Measurements from ENCODE around the gene MBLAC1. TPM values are rescaled to one million over a fixed set of nuclear protein-coding genes. Genes with fewer than 3 reads are reported as not detected.

MBLAC1 gene
- total RNA-seq, 4 donors from 2014 or later = 4.4 to 5.6 TPM; not detected in 2

DNA sequence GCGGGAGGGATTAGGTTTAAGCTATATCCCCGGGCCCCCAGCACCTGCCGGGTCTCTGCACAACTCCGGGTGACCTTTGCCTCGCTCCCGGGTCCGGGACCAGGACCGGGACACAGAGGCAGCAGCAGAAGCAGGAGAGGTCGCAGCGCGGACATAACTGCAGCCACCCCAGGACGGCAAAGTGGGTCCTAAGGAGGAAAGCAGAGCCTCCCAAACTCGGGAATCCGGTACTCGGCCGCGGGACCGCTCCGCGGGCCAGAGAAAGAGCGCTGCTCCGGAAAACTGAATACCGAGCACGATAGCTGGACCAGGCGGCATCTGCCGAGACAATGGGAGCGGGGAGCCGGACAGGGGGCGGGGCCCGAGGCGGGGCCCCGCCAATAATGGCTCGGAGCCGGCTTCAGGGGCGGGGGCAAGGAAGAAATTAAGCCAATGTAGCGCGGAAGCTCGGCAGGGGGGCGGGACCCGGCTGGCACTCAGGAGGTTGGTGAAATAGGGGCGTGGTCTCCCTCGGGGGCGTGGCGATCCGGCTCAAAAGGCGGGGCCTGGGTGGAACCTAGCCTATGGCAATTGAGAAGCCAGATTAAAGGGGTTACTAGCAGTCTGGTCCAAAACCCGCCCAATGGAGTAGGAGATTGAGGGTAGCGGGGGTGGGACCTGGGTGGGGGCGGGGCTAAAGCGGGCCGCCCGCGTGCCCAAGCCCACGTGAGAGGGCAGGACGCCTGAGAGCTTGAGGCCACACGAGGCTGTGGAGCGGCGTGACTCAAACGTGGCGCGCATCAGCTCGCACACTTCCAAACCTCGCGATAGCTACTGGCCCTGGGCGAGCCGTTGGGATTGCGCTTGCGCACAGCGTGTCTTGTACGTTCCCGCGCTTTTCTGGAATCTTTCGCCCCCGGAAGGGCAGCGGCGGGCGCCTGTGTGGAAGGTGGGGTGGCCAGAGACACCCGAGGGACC, 50.6 kb downstream of the MBLAC1 start, which contains the start of the genes GPC2 and STAG3:
Gene GPC2 (minus strand): TSS at position 337 of the 957 bp plus-strand sequence. CDS start 182 bp downstream, at position 155.
Gene STAG3 (plus strand): TSS at position 874 of the 957 bp plus-strand sequence. CDS start 2,639 bp downstream, outside the sequence.
- WGBS, 2 donors (ENCODE audit: low coverage in 1 of 2) = 14% methylated on average over 68 of the region's 78 CpGs; no CpG with 5 or more reads in 1 of the 2 donors
- intact Hi-C loops (cut with DNase I; ENCODE audit: low total_unique reads) = no loop called here
- in situ Hi-C loops (cut with MboI; ENCODE audit: low pct_ligation_motif_present in 1 of 4, low pct_unique_long_range_greater_than_20kb in 1 of 4, low sequenced_read_pairs in 3 of 4) = no loop called here

More for the DNA sequence above, 50.6 kb downstream of the MBLAC1 start, which contains the start of the genes GPC2 and STAG3:
- Histone ChIP-seq H3K27ac (peak within 1 kb of the TSS; percentile 33 to 53 (median 42)), H3K4me1 (peaks cover 8 to 15% (median 14%) of the 10 kb centered on the region in 4 donors), H3K27me3 (no peaks in the 10 kb centered on the region), H3K36me3 (no peaks in the 10 kb centered on the region), H3K9me3 (no peaks in the 10 kb centered on the region), H3K4me3 (peak within 1 kb of the TSS; percentile 34 to 63 (median 48))
- peak; percentile 97 for DNase-seq
- TF ChIP-seq POLR2A (IDR thresholded peaks at IDR 0.05) (no peak), POLR2AphosphoS5 (IDR thresholded peaks at IDR 0.05) (no peak), EP300 (IDR thresholded peaks at IDR 0.05; ENCODE audit: low read depth) (no peak)
- TF ChIP-seq, protein P1, sequence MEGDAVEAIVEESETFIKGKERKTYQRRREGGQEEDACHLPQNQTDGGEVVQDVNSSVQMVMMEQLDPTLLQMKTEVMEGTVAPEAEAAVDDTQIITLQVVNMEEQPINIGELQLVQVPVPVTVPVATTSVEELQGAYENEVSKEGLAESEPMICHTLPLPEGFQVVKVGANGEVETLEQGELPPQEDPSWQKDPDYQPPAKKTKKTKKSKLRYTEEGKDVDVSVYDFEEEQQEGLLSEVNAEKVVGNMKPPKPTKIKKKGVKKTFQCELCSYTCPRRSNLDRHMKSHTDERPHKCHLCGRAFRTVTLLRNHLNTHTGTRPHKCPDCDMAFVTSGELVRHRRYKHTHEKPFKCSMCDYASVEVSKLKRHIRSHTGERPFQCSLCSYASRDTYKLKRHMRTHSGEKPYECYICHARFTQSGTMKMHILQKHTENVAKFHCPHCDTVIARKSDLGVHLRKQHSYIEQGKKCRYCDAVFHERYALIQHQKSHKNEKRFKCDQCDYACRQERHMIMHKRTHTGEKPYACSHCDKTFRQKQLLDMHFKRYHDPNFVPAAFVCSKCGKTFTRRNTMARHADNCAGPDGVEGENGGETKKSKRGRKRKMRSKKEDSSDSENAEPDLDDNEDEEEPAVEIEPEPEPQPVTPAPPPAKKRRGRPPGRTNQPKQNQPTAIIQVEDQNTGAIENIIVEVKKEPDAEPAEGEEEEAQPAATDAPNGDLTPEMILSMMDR (IDR thresholded peaks at IDR 0.05) = no peak

Small RNAs within 50 kb of the gene (small RNA-seq; reads per million reads assigned to genes)
- gene MIR106B (24.8 to 120 (median 85.1) reads per million in 4 donors), gene MIR25 (509 to 1,826 (median 1,198) reads per million in 4 donors), gene MIR93 (107 to 467 (median 227) reads per million in 4 donors)

Other genes starting within 250 kb of the MBLAC1 start
- gene OR2AE1, start 249.9 kb upstream of the MBLAC1 start, total RNA-seq = not detected
- 10 to 100 TPM; 20.9 to 43.3 (median 39.6) TPM for gene TRIM4, start 207.4 kb upstream of the MBLAC1 start, total RNA-seq
- gene GJC3, start 197.3 kb upstream of the MBLAC1 start, total RNA-seq = not detected
- gene AZGP1, start 150.9 kb upstream of the MBLAC1 start, total RNA-seq = 10 to 100 TPM in 1 of 4 donors, 1 to 10 TPM in 1, not detected in 2; 3.2 to 17.1 TPM
- 10 to 100 TPM; 63.1 to 97.5 (median 84.5) TPM for gene ZKSCAN1, start 111.4 kb upstream of the MBLAC1 start, total RNA-seq
- 10 to 100 TPM in 2 of 4 donors, 1 to 10 TPM in 1, under 1 TPM in 1; 0.75 to 28.7 (median 10.0) TPM for gene ZSCAN21, start 77.2 kb upstream of the MBLAC1 start, total RNA-seq
- gene ZNF3, start 45.2 kb upstream of the MBLAC1 start, total RNA-seq = 10 to 100 TPM; 37.4 to 42.7 (median 41.0) TPM
- 10 to 100 TPM; 18.3 to 61.3 (median 44.5) TPM for gene COPS6, start 38.0 kb upstream of the MBLAC1 start, total RNA-seq
- 10 to 100 TPM; 30.3 to 72.6 (median 38.7) TPM for gene MCM7, start 25.6 kb upstream of the MBLAC1 start, total RNA-seq
- gene AP4M1, start 25.3 kb upstream of the MBLAC1 start, total RNA-seq = 10 to 100 TPM; 16.5 to 86.0 (median 54.9) TPM
- gene TAF6, start 7.6 kb upstream of the MBLAC1 start, total RNA-seq = 100 to 1,000 TPM in 1 of 4 donors, 10 to 100 TPM in 3; 18.0 to 581 (median 43.9) TPM
- 1 to 10 TPM; 4.9 to 9.4 (median 7.0) TPM for gene CNPY4, start 7.3 kb upstream of the MBLAC1 start, total RNA-seq
- 100 to 1,000 TPM; 105 to 403 (median 256) TPM for gene LAMTOR4, start 22.0 kb downstream of the MBLAC1 start, total RNA-seq
- gene TRAPPC14, start 31.8 kb downstream of the MBLAC1 start, total RNA-seq = 100 to 1,000 TPM in 1 of 4 donors, 10 to 100 TPM in 3; 43.5 to 111 (median 51.2) TPM
- 1 to 10 TPM in 3 of 4 donors, not detected in 1; 2.0 to 5.1 (median 3.8) TPM for gene GAL3ST4, start 41.6 kb downstream of the MBLAC1 start, total RNA-seq
- 10 to 100 TPM in 2 of 4 donors, 1 to 10 TPM in 1, not detected in 1; 3.5 to 17.2 (median 12.5) TPM for gene GPC2, start 50.4 kb downstream of the MBLAC1 start, total RNA-seq
- gene STAG3, start 51.0 kb downstream of the MBLAC1 start, total RNA-seq = 1 to 10 TPM in 2 of 4 donors, under 1 TPM in 1, not detected in 1; 0.96 to 9.4 (median 2.2) TPM
- gene PVRIG, start 93.0 kb downstream of the MBLAC1 start, total RNA-seq = 1 to 10 TPM in 2 of 4 donors, not detected in 2; 2.2 to 4.3 TPM
- not detected for gene SPDYE3, start 180.7 kb downstream of the MBLAC1 start, total RNA-seq
- 100 to 1,000 TPM in 2 of 4 donors, 10 to 100 TPM in 2; 80.0 to 239 (median 113) TPM for gene PILRB, start 231.2 kb downstream of the MBLAC1 start, total RNA-seq
- gene PILRA, start 246.5 kb downstream of the MBLAC1 start, total RNA-seq = 1 to 10 TPM in 2 of 4 donors, not detected in 2; 1.9 to 4.9 TPM